Measurements from ENCODE around the gene NUP210. TPM values are rescaled to one million over a fixed set of nuclear protein-coding genes. Genes with fewer than 3 reads are reported as not detected.

The NUP210 gene
- total and polyA plus RNA-seq, 2 of the 13 experiments (the other 11 are each of a cell fraction or from before 2014, with no cell fraction given) = 31.6 to 35.2 TPM

DNA sequence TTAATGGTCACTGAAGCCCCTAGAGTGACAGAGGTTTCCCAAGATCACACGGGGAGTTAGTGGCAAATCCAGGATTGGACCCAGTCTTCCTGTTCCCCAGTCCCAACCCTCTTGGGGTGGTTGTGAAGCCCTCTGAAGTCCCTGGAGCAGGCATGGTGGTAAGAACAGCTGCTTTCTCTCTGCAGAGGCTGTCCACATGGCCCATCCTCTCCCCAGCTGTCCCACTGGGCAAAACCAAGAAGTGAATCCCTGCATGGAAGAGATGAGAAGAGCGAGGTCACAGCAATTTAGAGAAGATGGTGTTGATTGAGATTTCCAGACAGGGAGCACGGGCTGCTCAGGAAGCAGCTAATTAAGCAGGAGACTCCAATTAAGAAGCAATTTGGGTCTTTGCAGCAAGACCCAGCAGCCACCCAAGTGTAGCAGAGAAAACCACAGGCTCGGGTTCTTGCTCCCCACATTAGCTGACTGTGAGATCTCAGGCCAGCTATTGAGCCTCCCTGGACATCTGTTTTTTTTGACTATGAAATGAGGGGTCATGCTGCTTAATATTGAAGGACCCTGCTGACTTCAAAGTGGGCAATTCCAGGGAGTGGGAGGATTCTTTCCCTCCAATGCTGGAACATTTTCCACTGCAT, 45.2 kb upstream of the NUP210 start:
- Histone ChIP-seq H4K20me1 (ENCODE audit: insufficient read depth, low read length) (no peaks in the 10 kb centered on the region), H2AFZ (ENCODE audit: low read length) (peak overlapping the region; percentile 12), H3K36me3 (replicated peaks in 1 of 2; ENCODE audit: control insufficient read depth in 1 of 2, insufficient read depth in 2 of 2, low read length in 2 of 2) (no peaks in the 10 kb centered on the region), H3K27me3 (ENCODE audit: control insufficient read depth in 1 of 2, insufficient read depth in 2 of 2, low read length in 2 of 2) (peaks cover 0 to 17% of the 10 kb centered on the region in 2 experiments; a peak in 3 of 5 replicates), H3K9me3 (ENCODE audit: low read length) (no peaks in the 10 kb centered on the region), H3K4me3 (replicated peaks in 1 of 3; ENCODE audit: insufficient read depth in 1 of 3, low read depth in 2 of 3, low read length in 3 of 3) (no peak overlapping the region), H3K27ac (ENCODE audit: extremely low read length, insufficient read depth, low read length) (no peak overlapping the region), H3K9ac (ENCODE audit: insufficient read depth, low read depth, low read length) (no peak overlapping the region), H3K79me2 (ENCODE audit: insufficient read depth, low read length) (no peaks in the 10 kb centered on the region), H3K4me1 (ENCODE audit: insufficient read depth, low read length) (peaks cover 86% of the 10 kb centered on the region), H3K4me2 (ENCODE audit: low read depth, low read length) (no peak overlapping the region)
- ATAC-seq (no peak), DNase-seq (ENCODE audit: low spot score) (no peak), FAIRE-seq (no peak)
- ChIA-PET POLR2A (no interaction called here), CTCF (ENCODE audit: low intra/inter-chr PET ratio, low total read pairs) (no interaction called here)
- 20% methylated on average over 4 of the region's 4 CpGs for WGBS (ENCODE audit: low lambda C conversion rate)
- in situ Hi-C loops (cut with HindIII; ENCODE audit: extremely low pct_ligation_motif_present, low pct_unique_long_range_greater_than_20kb) = loop anchor here (10.0 kb wide), 1 partner anchor 371 kb away; no protein-coding TSS in a partner anchor
- intact Hi-C loops (cut with micrococcal nuclease; ENCODE audit: unreplicated experiment) = no loop called here
- no peak for TF ChIP-seq KMT2A (CRISPR knock-in tag; IDR thresholded peaks at IDR 0.05)
- TF ChIP-seq ZNF841 (CRISPR knock-in tag; IDR thresholded peaks at IDR 0.05; ENCODE audit: borderline replicate concordance) = no peak
- no peak for TF ChIP-seq DPF2 (CRISPR knock-in tag; IDR thresholded peaks at IDR 0.05; ENCODE audit: borderline replicate concordance, low read depth)
- no peak for TF ChIP-seq ZZZ3 (CRISPR knock-in tag; IDR thresholded peaks at IDR 0.05; ENCODE audit: borderline replicate concordance)
- TF ChIP-seq SMC3 (IDR thresholded peaks at IDR 0.05; ENCODE audit: low read length) = no peak
- no TSS peak for BruUV-seq (replicated peaks)

DNA sequence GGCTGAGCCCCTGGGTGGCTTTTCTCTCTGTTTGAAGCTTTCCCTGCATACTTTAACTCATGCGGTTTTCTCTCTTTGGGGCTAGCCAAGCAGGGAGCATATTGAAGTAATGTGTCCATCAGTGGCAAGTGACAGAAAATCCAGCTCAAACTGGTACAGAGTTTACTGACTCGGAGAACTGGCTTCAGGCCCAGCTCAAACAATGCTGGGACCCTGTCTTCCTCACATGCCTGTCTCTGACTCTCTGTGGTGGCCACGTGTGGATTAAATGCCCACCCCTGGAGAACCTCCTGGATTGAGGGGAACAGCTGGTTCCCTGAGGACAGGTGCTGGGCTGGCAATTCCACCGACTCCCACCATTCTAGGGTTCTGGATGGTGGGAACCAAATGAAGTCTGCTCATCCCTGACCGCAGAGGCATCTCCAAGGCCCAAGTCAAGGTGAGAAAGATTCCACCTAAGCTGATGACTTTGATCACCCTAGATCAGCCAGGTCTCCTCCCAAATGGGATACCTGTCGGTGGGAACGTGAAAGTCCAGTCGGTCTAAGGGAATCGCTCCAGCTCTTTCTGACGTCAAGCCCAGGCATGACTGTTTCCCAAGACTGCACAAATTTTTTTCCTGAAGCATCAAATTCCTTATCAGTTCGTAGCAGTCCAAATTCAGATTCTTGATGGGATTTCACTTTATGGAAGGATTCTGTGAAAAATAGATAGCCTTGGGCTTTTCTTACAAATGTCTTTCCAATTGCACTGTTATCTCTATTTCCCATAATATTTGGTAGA, 43.7 kb upstream of the NUP210 start:
- CTCF ChIA-PET (ENCODE audit: low intra/inter-chr PET ratio, low total read pairs) = no interaction called here
- TF ChIP-seq ZNF614 (CRISPR knock-in tag; IDR thresholded peaks at IDR 0.05; ENCODE audit: borderline replicate concordance) (no peak), ATF7 (IDR thresholded peaks at IDR 0.05) (no peak), ATF7 (CRISPR knock-in tag; IDR thresholded peaks at IDR 0.05) (no peak), SP5 (CRISPR knock-in tag; IDR thresholded peaks at IDR 0.05; ENCODE audit: borderline replicate concordance, low read depth) (no peak), ZSCAN29 (CRISPR knock-in tag; conservative IDR thresholded peaks at IDR 0.05) (0 out of 2 replicates have a peak, but pooled peaks have one; percentile 27), TBP (CRISPR knock-in tag; IDR thresholded peaks at IDR 0.05) (no peak), ISL2 (CRISPR knock-in tag; IDR thresholded peaks at IDR 0.05) (no peak), ZNF543 (CRISPR knock-in tag; IDR thresholded peaks at IDR 0.05) (no peak)
- TF ChIP-seq, protein P1, sequence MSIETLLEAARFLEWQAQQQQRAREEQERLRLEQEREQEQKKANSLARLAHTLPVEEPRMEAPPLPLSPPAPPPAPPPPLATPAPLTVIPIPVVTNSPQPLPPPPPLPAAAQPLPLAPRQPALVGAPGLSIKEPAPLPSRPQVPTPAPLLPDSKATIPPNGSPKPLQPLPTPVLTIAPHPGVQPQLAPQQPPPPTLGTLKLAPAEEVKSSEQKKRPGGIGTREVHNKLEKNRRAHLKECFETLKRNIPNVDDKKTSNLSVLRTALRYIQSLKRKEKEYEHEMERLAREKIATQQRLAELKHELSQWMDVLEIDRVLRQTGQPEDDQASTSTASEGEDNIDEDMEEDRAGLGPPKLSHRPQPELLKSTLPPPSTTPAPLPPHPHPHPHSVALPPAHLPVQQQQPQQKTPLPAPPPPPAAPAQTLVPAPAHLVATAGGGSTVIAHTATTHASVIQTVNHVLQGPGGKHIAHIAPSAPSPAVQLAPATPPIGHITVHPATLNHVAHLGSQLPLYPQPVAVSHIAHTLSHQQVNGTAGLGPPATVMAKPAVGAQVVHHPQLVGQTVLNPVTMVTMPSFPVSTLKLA (IDR thresholded peaks at IDR 0.05) = peak; percentile 45; the same call in 1 of the 2 replicates

More for the DNA sequence above, 43.7 kb upstream of the NUP210 start:
- POLR2A ChIA-PET = interaction anchor here (1.2 kb wide), 1 partner anchor 9 kb away, joined by 3 read pairs; no protein-coding TSS in a partner anchor
- Histone ChIP-seq H3K9me3 (ENCODE audit: low read length) (no peaks in the 10 kb centered on the region), H2AFZ (ENCODE audit: low read length) (peak overlapping the region; percentile 73), H3K27me3 (ENCODE audit: control insufficient read depth in 1 of 2, insufficient read depth in 2 of 2, low read length in 2 of 2) (peaks cover 0 to 17% of the 10 kb centered on the region in 2 experiments; a peak in 3 of 5 replicates), H4K20me1 (ENCODE audit: insufficient read depth, low read length) (no peaks in the 10 kb centered on the region), H3K4me1 (ENCODE audit: insufficient read depth, low read length) (peaks cover 88% of the 10 kb centered on the region), H3K4me2 (ENCODE audit: low read depth, low read length) (no peak overlapping the region; the same call in 1 of the 2 replicates), H3K36me3 (replicated peaks in 1 of 2; ENCODE audit: control insufficient read depth in 1 of 2, insufficient read depth in 2 of 2, low read length in 2 of 2) (no peaks in the 10 kb centered on the region), H3K9ac (ENCODE audit: insufficient read depth, low read depth, low read length) (no peak overlapping the region), H3K4me3 (replicated peaks in 1 of 3; ENCODE audit: insufficient read depth in 1 of 3, low read depth in 2 of 3, low read length in 3 of 3) (no peak overlapping the region), H3K27ac (ENCODE audit: extremely low read length, insufficient read depth, low read length) (no peak overlapping the region), H3K79me2 (ENCODE audit: insufficient read depth, low read length) (no peaks in the 10 kb centered on the region)
- in situ Hi-C loops (cut with HindIII; ENCODE audit: extremely low pct_ligation_motif_present, low pct_unique_long_range_greater_than_20kb) (loop anchor here (10.0 kb wide), 1 partner anchor 369 kb away; no protein-coding TSS in a partner anchor), intact Hi-C loops (cut with micrococcal nuclease; ENCODE audit: unreplicated experiment) (no loop called here)
- FAIRE-seq (no peak), DNase-seq (ENCODE audit: low spot score) (no peak), ATAC-seq (no peak)
- BruUV-seq (replicated peaks) = no TSS peak
- WGBS (ENCODE audit: low lambda C conversion rate) = 47% methylated on average over 9 of the region's 11 CpGs

All from HepG2 (cell line).